A549 (cell line): ENCODE results near the gene GPR108. TPM values are rescaled to one million over a fixed set of nuclear protein-coding genes. Genes with fewer than 3 reads are reported as not detected.

ENCODE experiments used
- ATAC-seq, 2 experiments: fragments of 200-7000 bp in 1 of 2; fragments of >200 bp in 1 of 2; cut with Nextera tagmentation in 1 of 2; cut with Tn5 transposase in 1 of 2; 3 replicates each; pipeline versions ENCODE4 v1.8.0 to v1.9.1; 2018 to 2020; ENCODE audit warnings: mild to moderate bottlenecking in 1 of 2, moderate library complexity in 1 of 2
- CTCF ChIA-PET: fragments of 300-600 bp; sonication (Branson Sonifier 250); formaldehyde crosslinking; extraction: SDS; loops from one replicate; lab custom pipeline; 2021; ENCODE audit warnings: antibody characterized with exemption, inconsistent platforms; lab: Yijun Ruan, JAX
- POLR2A ChIA-PET: fragments of 350-600 bp; formaldehyde crosslinking; extraction: SDS; loops from one replicate; lab custom pipeline; 2021; ENCODE audit warnings: antibody characterized with exemption, inconsistent platforms; lab: Yijun Ruan, JAX
- DNase-seq, 2 experiments: peaks; one replicate each; pipeline versions ENCODE4 v3.0.0 to v3.0.0-alpha.2; 2011 to 2016; ENCODE audit warnings: low read depth in 1 of 2, low spot score in 1 of 2
- FAIRE-seq: peaks from 2 replicates; lab custom pipeline; 2011; peaks lifted over from hg19 to GRCh38; lab: Jason Lieb, UNC
- H3K27ac ChIP-seq, 2 experiments: fragments of >200 bp; sonication (Bioruptor Twin); formaldehyde crosslinking; 3 replicates each; pipeline ENCODE4 v1.5.1; 2016 to 2017
- H3K4me1 ChIP-seq: fragments of >200 bp; sonication (Bioruptor Twin); formaldehyde crosslinking; 3 replicates; pipeline ENCODE4 v1.6.1; 2016
- H3K4me2 ChIP-seq: fragments of >200 bp; sonication (Bioruptor Twin); formaldehyde crosslinking; 3 replicates; pipeline ENCODE4 v1.6.1; 2016
- H3K4me3 ChIP-seq: fragments of >200 bp; sonication (Bioruptor Twin); formaldehyde crosslinking; 3 replicates; pipeline ENCODE4 v1.5.1; 2016
- H3K9me3 ChIP-seq: fragments of >200 bp; sonication (Bioruptor Twin); formaldehyde crosslinking; 3 replicates; pipeline ENCODE4 v1.6.1; 2016
- BCL3 ChIP-seq: fragments of >200 bp; sonication (Bioruptor Twin); formaldehyde crosslinking; IDR thresholded peaks from 3 replicates; pipeline ENCODE4 v1.6.1; 2016
- CBX2 ChIP-seq: fragments of 200-600 bp; sonication (generic); IDR thresholded peaks from 2 replicates; pipeline ENCODE4 v1.6.1; 2016; ENCODE audit warnings: low read depth, mild to moderate bottlenecking, borderline replicate concordance
- CHD2 ChIP-seq: fragments of 150-350 bp; IDR thresholded peaks from 2 replicates; pipeline ENCODE4 v1.6.1; 2014; ENCODE audit warnings: low read length; ENCODE audit not compliant: partially characterized antibody
- EHF ChIP-seq: fragments of 250-450 bp; sonication (Bioruptor Pico); IDR thresholded peaks from 2 replicates; pipeline ENCODE4 v1.5.0; 2020; ENCODE audit warnings: mild to moderate bottlenecking
- EP300 ChIP-seq, 2 experiments: fragments of >200 bp; sonication (Bioruptor Twin); formaldehyde crosslinking; IDR thresholded peaks; 2 replicates in 1 of 2; 3 replicates in 1 of 2; pipeline ENCODE4 v1.6.1; 2016 to 2017
- FOSL2 ChIP-seq, 2 experiments: fragments of 450-650 bp in 1 of 2; fragments of >200 bp in 1 of 2; sonication (Bioruptor Twin) in 1 of 2; formaldehyde crosslinking; IDR thresholded peaks; 2 replicates each; pipeline versions ENCODE4 v1.5.0 to v1.6.1; 2016 to 2020; ENCODE audit warnings: mild to moderate bottlenecking in 1 of 2, moderate library complexity in 1 of 2
- FOXS1 ChIP-seq: fragments of 250-450 bp; sonication (Bioruptor Pico); IDR thresholded peaks from 2 replicates; pipeline ENCODE4 v1.5.0; 2020; ENCODE audit warnings: mild to moderate bottlenecking, moderate library complexity
- HEYL ChIP-seq: fragments of 250-450 bp; sonication (Bioruptor Pico); IDR thresholded peaks from 2 replicates; pipeline ENCODE4 v1.8.0; 2021; ENCODE audit warnings: mild to moderate bottlenecking, moderate library complexity
- HOXB5 ChIP-seq: fragments of 250-450 bp; sonication (Bioruptor Pico); IDR thresholded peaks from 2 replicates; pipeline ENCODE4 v1.5.0; 2020; ENCODE audit warnings: mild to moderate bottlenecking, moderate library complexity
- JUN ChIP-seq, 2 experiments: fragments of >200 bp; sonication (Bioruptor Twin); formaldehyde crosslinking; IDR thresholded peaks; 2 replicates in 1 of 2; 3 replicates in 1 of 2; pipeline ENCODE4 v1.6.1; 2016 to 2017
- KDM5A ChIP-seq: fragments of 200-600 bp; sonication (generic); IDR thresholded peaks from 2 replicates; pipeline ENCODE4 v1.6.1; 2016; ENCODE audit warnings: antibody characterized with exemption, mild to moderate bottlenecking
- MAX ChIP-seq: IDR thresholded peaks from 2 replicates; pipeline ENCODE4 v1.6.1; 2012
- MYC ChIP-seq: IDR thresholded peaks from 2 replicates; pipeline ENCODE4 v1.6.1; 2012; ENCODE audit warnings: mild to moderate bottlenecking, inconsistent platforms, low read length, improper control_type of control experiment, borderline replicate concordance
- NFE2L2 ChIP-seq: fragments of 150-350 bp; conservative IDR thresholded peaks from 2 replicates; pipeline ENCODE4 v1.6.1; 2014; ENCODE audit warnings: low read length
- NPAS2 ChIP-seq: fragments of 250-450 bp; sonication (Bioruptor Pico); IDR thresholded peaks from 2 replicates; pipeline ENCODE4 v1.8.0; 2022; ENCODE audit warnings: mild to moderate bottlenecking, moderate library complexity, borderline replicate concordance
- NR3C1 ChIP-seq: fragments of >200 bp; sonication (Bioruptor Twin); formaldehyde crosslinking; IDR thresholded peaks from 3 replicates; pipeline ENCODE4 v1.6.1; 2017
- PHF8 ChIP-seq: fragments of 200-600 bp; sonication (generic); IDR thresholded peaks from 2 replicates; pipeline ENCODE4 v1.6.1; 2016; ENCODE audit warnings: low read depth, mild to moderate bottlenecking, antibody characterized with exemption, moderate library complexity, borderline replicate concordance
- POLR2A ChIP-seq: IDR thresholded peaks from 2 replicates; pipeline ENCODE4 v1.6.1; 2012; ENCODE audit warnings: mild to moderate bottlenecking, low read length
- POLR2AphosphoS2 ChIP-seq: conservative IDR thresholded peaks from 2 replicates; pipeline ENCODE4 v1.6.1; 2012; ENCODE audit warnings: low read length, improper control_type of control experiment, inconsistent platforms
- RAD21 ChIP-seq, 2 experiments: fragments of >200 bp in 1 of 2; sonication (Bioruptor Twin) in 1 of 2; formaldehyde crosslinking in 1 of 2; IDR thresholded peaks in 1 of 2; conservative IDR thresholded peaks in 1 of 2; 2 replicates in 1 of 2; 3 replicates in 1 of 2; pipeline ENCODE4 v1.6.1; 2012 to 2018; ENCODE audit warnings: inconsistent platforms in 1 of 2
- RARB ChIP-seq: fragments of 250-450 bp; sonication (Bioruptor Pico); IDR thresholded peaks from 2 replicates; pipeline ENCODE4 v1.8.0; 2021; ENCODE audit warnings: mild to moderate bottlenecking, moderate library complexity
- RFX5 ChIP-seq: fragments of 450-650 bp; IDR thresholded peaks from 2 replicates; pipeline ENCODE4 v1.7.1; 2014; ENCODE audit warnings: antibody characterized with exemption, mild to moderate bottlenecking, moderate library complexity
- WGBS: methylation state at CpG from one replicate; pipeline ENCODE4 v1.1.6; 2017; ENCODE audit errors: missing lambda C conversion rate; 5-methylcytosine and 5-hydroxymethylcytosine counted together
- polyA plus RNA-seq, 4 experiments: library from polyadenylated mRNA; depleted of rRNA in 3 of 4; stranded (reverse); fragments of >200 nt; fragmentation: RNase III in 1 of 4; extraction: RNeasy Plus Mini Kit Qiagen cat#74134 plus additional on column Dnase treatment in 1 of 4; gene quantifications; 2 replicates in 3 of 4; 3 replicates in 1 of 4; pipeline ENCODE4 v1.2.3, GENCODE V29; 2011 to 2017
- TF ChIP-seq, protein P1 (sequence below): fragments of 200-600 bp; sonication (generic); IDR thresholded peaks from 2 replicates; pipeline ENCODE4 v1.6.1; 2016; ENCODE audit warnings: antibody characterized with exemption, mild to moderate bottlenecking, moderate library complexity
- TF ChIP-seq, protein P2 (sequence below): fragments of 450-650 bp; IDR thresholded peaks from 2 replicates; pipeline ENCODE4 v1.6.1; 2014; ENCODE audit warnings: antibody characterized with exemption

GPR108 gene
- polyA plus RNA-seq, 2 of the 4 experiments (the other 2 are of a cell fraction): 36.4 to 50.2 TPM

DNA sequence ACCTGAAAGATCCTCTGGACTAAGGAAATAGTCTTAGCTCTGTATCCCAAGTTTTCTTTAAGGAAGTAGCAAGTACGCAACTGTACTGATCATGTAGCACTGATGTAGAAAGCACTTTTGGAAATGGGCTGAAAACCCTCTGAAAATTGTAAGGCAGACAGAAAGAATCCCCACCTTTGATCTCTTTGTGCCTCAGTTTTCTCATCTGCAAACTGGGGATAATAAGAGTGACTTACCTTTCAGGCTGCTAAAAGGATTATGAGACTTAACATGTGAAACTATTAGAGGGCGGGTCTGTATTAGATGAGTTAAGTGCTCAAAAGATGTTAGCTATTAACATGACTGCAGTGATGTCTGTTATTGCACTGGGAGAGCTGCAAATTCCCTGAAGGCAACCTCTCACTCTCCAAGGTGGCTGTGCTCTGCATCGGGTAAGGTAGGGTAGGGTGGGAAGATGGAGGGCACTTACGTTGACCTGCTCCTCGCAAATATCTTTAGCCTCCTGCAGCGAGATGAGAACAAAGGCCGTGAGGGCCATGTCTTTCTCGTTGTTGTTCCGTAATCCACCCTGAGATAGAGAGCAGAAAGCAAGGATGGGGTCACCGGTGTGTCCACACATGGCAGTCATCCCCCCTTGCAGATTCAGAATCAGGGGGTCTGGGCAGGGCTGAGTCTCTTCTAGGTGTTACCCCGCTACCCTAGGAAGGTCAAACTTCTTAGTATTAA, 47.1 kb downstream of the GPR108 start:
- DNase-seq: no peak
- Histone ChIP-seq H3K9me3 (no peaks in the 10 kb centered on the region), H3K4me1 (no peaks in the 10 kb centered on the region), H3K4me3 (no peak overlapping the region), H3K4me2 (no peak overlapping the region), H3K27ac (no peak overlapping the region)
- 76% methylated on average over 11 of the region's 11 CpGs for WGBS
- no peak for FAIRE-seq
- no peak for ATAC-seq
- no peak for TF ChIP-seq POLR2A
- TF ChIP-seq NR3C1: no peak
- TF ChIP-seq HEYL (CRISPR knock-in tag): no peak
- TF ChIP-seq, protein P1, sequence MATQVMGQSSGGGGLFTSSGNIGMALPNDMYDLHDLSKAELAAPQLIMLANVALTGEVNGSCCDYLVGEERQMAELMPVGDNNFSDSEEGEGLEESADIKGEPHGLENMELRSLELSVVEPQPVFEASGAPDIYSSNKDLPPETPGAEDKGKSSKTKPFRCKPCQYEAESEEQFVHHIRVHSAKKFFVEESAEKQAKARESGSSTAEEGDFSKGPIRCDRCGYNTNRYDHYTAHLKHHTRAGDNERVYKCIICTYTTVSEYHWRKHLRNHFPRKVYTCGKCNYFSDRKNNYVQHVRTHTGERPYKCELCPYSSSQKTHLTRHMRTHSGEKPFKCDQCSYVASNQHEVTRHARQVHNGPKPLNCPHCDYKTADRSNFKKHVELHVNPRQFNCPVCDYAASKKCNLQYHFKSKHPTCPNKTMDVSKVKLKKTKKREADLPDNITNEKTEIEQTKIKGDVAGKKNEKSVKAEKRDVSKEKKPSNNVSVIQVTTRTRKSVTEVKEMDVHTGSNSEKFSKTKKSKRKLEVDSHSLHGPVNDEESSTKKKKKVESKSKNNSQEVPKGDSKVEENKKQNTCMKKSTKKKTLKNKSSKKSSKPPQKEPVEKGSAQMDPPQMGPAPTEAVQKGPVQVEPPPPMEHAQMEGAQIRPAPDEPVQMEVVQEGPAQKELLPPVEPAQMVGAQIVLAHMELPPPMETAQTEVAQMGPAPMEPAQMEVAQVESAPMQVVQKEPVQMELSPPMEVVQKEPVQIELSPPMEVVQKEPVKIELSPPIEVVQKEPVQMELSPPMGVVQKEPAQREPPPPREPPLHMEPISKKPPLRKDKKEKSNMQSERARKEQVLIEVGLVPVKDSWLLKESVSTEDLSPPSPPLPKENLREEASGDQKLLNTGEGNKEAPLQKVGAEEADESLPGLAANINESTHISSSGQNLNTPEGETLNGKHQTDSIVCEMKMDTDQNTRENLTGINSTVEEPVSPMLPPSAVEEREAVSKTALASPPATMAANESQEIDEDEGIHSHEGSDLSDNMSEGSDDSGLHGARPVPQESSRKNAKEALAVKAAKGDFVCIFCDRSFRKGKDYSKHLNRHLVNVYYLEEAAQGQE: no peak
- ChIA-PET CTCF (interaction anchor here (0.6 to 0.9 kb wide), 2 partner anchors 39 to 174 kb away, joined by 3 read pairs; no protein-coding TSS in a partner anchor), POLR2A (interaction anchor here (1.1 kb wide), 1 partner anchor 160 kb away, joined by 3 read pairs; the partner anchor contains the start of gene TNFSF9)

DNA sequence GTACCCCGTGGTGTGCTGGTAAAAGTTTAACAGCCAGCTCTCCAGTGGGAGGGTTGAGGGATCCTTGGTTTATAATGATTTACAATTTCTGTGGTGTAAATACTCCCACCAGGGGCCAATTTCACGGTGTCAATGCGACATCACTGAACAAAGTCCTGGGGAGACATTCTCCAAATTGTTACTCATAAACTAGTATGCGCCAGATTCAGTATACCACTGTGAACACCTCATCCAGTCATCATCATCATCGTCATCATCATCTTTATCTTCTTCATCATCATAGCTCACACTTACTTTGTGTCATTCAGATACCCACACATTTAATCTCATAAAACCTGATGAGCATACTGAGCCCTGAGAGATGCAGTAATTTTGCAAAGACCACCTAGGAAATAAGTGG, 50.3 kb downstream of the GPR108 start:
- no peak for ATAC-seq
- 21% methylated on average over 5 of the region's 5 CpGs for WGBS
- TF ChIP-seq NFE2L2: no peak
- no peak for TF ChIP-seq RAD21 (conservative IDR thresholded peaks at IDR 0.05 in 1 of 2, IDR thresholded peaks at IDR 0.05 in 1 of 2)
- TF ChIP-seq KDM5A: no peak
- TF ChIP-seq MAX: no peak
- no peak for TF ChIP-seq POLR2AphosphoS2
- no peak for TF ChIP-seq JUN (IDR thresholded peaks at IDR 0.05)
- no peak for TF ChIP-seq FOXS1
- TF ChIP-seq EP300 (IDR thresholded peaks at IDR 0.05): no peak
- TF ChIP-seq MYC: no peak
- no peak for TF ChIP-seq RFX5
- TF ChIP-seq CHD2: no peak
- TF ChIP-seq PHF8: no peak
- no peak for TF ChIP-seq FOSL2 (IDR thresholded peaks at IDR 0.05)
- TF ChIP-seq FOSL2 (CRISPR knock-in tag; IDR thresholded peaks at IDR 0.05): no peak
- no peak for TF ChIP-seq HOXB5
- TF ChIP-seq CBX2: no peak
- no peak for TF ChIP-seq NPAS2 (CRISPR knock-in tag)
- TF ChIP-seq BCL3: no peak
- TF ChIP-seq, protein P2, sequence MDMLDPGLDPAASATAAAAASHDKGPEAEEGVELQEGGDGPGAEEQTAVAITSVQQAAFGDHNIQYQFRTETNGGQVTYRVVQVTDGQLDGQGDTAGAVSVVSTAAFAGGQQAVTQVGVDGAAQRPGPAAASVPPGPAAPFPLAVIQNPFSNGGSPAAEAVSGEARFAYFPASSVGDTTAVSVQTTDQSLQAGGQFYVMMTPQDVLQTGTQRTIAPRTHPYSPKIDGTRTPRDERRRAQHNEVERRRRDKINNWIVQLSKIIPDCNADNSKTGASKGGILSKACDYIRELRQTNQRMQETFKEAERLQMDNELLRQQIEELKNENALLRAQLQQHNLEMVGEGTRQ: no peak
- no peak for TF ChIP-seq EHF (CRISPR knock-in tag)
- TF ChIP-seq RARB (CRISPR knock-in tag): no peak
- Histone ChIP-seq H3K27ac (no peak overlapping the region), H3K4me2 (no peak overlapping the region), H3K4me1 (no peaks in the 10 kb centered on the region), H3K4me3 (no peak overlapping the region), H3K9me3 (no peaks in the 10 kb centered on the region)
- POLR2A ChIA-PET: no interaction called here
- CTCF ChIA-PET: interaction anchor here (1.0 kb wide), 1 partner anchor 170 kb away, joined by 3 read pairs; no protein-coding TSS in a partner anchor
- no peak for FAIRE-seq
- DNase-seq: no peak
